Measurements from ENCODE around the gene CRYBG3.

GRCh38 chr3:97831140-97831539 is 9.3 kb downstream of the CRYBG3 start:
- no peak for TF ChIP-seq EZH2 (IDR thresholded peaks at IDR 0.05; ENCODE audit: insufficient read depth, poor library complexity, severe bottlenecking)
- no peak for TF ChIP-seq EZH2phosphoT487 (IDR thresholded peaks at IDR 0.05; ENCODE audit: insufficient read depth, low read depth)
